Upper lobe of left lung (tissue), 4 donors: ENCODE measurements around the gene TCEANC.

Experiments
- EP300 ChIP-seq, 4 donors: sonication (generic); formaldehyde crosslinking; IDR thresholded peaks; one replicate each; pipeline ENCODE4 v1.5.1; 2017; ENCODE audit warnings: antibody characterized with exemption in 4 of 4, control low read depth in 2 of 4
- POLR2A ChIP-seq, 4 donors: fragments of 450-650 bp; IDR thresholded peaks; one replicate each; pipeline ENCODE4 v1.5.1; 2016 to 2017; ENCODE audit warnings: antibody characterized with exemption in 4 of 4, mild to moderate bottlenecking in 2 of 4
- TF ChIP-seq, protein P1 (sequence below), 6 experiments: fragments of 450-650 bp in 4 of 6; fragments of 200-600 bp in 2 of 6; sonication (generic) in 2 of 6; IDR thresholded peaks; one replicate each; pipeline ENCODE4 v1.5.1; 2016 to 2019; ENCODE audit warnings: antibody characterized with exemption in 6 of 6

DNA sequence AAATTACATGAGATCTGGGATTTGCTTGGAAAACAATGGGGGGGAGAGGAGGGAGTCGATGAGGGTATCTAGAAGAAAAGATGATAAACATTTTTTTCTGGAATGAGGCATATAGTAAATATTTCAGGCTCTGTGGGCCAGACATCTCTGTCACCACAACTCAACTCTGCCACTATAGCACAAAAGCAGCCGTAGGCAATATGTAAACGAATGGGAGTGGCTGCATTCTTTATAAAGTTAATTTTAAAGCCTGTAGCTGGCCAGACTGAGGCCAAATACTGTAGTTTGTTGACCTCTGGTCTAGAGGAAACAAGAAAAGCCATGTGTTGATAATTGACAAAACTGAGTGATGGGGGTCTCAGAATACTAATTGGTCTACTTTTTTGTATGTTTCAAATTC, 14.1 kb upstream of the TCEANC start:
- TF ChIP-seq POLR2A (IDR thresholded peaks at IDR 0.05) (no peak), EP300 (IDR thresholded peaks at IDR 0.05) (no peak)
- TF ChIP-seq, protein P1, sequence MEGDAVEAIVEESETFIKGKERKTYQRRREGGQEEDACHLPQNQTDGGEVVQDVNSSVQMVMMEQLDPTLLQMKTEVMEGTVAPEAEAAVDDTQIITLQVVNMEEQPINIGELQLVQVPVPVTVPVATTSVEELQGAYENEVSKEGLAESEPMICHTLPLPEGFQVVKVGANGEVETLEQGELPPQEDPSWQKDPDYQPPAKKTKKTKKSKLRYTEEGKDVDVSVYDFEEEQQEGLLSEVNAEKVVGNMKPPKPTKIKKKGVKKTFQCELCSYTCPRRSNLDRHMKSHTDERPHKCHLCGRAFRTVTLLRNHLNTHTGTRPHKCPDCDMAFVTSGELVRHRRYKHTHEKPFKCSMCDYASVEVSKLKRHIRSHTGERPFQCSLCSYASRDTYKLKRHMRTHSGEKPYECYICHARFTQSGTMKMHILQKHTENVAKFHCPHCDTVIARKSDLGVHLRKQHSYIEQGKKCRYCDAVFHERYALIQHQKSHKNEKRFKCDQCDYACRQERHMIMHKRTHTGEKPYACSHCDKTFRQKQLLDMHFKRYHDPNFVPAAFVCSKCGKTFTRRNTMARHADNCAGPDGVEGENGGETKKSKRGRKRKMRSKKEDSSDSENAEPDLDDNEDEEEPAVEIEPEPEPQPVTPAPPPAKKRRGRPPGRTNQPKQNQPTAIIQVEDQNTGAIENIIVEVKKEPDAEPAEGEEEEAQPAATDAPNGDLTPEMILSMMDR (IDR thresholded peaks at IDR 0.05), result no peak
